OCI-LY3 (cell line): ENCODE results near the gene TEPSIN.

Source experiments
- EZH2phosphoT487 ChIP-seq: fragments of 200-600 bp; shearing (Covaris generic); IDR thresholded peaks from 2 replicates; pipeline ENCODE4 v1.6.1; 2018; ENCODE audit warnings: antibody characterized with exemption, mixed run types, low read depth
- TF ChIP-seq, protein P1 (sequence below): fragments of 200-600, 300-600 bp; sonication (generic); IDR thresholded peaks from 2 replicates; pipeline ENCODE4 v1.5.1; 2014; ENCODE audit warnings: antibody characterized with exemption, low read length, low read depth

- TF ChIP-seq, protein P1, sequence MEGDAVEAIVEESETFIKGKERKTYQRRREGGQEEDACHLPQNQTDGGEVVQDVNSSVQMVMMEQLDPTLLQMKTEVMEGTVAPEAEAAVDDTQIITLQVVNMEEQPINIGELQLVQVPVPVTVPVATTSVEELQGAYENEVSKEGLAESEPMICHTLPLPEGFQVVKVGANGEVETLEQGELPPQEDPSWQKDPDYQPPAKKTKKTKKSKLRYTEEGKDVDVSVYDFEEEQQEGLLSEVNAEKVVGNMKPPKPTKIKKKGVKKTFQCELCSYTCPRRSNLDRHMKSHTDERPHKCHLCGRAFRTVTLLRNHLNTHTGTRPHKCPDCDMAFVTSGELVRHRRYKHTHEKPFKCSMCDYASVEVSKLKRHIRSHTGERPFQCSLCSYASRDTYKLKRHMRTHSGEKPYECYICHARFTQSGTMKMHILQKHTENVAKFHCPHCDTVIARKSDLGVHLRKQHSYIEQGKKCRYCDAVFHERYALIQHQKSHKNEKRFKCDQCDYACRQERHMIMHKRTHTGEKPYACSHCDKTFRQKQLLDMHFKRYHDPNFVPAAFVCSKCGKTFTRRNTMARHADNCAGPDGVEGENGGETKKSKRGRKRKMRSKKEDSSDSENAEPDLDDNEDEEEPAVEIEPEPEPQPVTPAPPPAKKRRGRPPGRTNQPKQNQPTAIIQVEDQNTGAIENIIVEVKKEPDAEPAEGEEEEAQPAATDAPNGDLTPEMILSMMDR, result no peak
- no peak for TF ChIP-seq EZH2phosphoT487
These were observed 21.3 kb upstream of the TEPSIN start for GRCh38 chr17:81260171-81260570.
